Astrocyte (in vitro differentiated cells and primary cell): ENCODE data around the gene CDCP1. TPM values are rescaled to one million over a fixed set of nuclear protein-coding genes. Genes with fewer than 3 reads are reported as not detected.

Experiments used
- DNase-seq: peaks from one replicate; pipeline ENCODE4 v3.0.0-alpha.2; 2010; ENCODE audit warnings: low read depth
- FAIRE-seq: peaks from 2 replicates; lab custom pipeline; 2011; peaks lifted over from hg19 to GRCh38; lab: Jason Lieb, UNC
- H2AFZ ChIP-seq: 2 replicates; pipeline ENCODE4 v1.6.0; 2012; ENCODE audit warnings: low read depth, low read length, inconsistent platforms
- H3K27ac ChIP-seq: 2 replicates; pipeline ENCODE4 v1.5.1; 2011; ENCODE audit warnings: low read depth, low read length, inconsistent platforms
- H3K27me3 ChIP-seq: 2 replicates; pipeline ENCODE4 v1.6.0; 2011; ENCODE audit warnings: low read length, inconsistent platforms; ENCODE audit not compliant: insufficient read depth
- H3K36me3 ChIP-seq: 2 replicates; pipeline ENCODE4 v1.5.1; 2011; ENCODE audit warnings: low read length, inconsistent platforms; ENCODE audit not compliant: insufficient read depth
- H3K4me1 ChIP-seq: 2 replicates; pipeline ENCODE4 v1.5.1; 2011; ENCODE audit warnings: low read length, inconsistent platforms; ENCODE audit not compliant: insufficient read depth
- H3K4me2 ChIP-seq: 2 replicates; pipeline ENCODE4 v1.6.0; 2012; ENCODE audit warnings: low read length, inconsistent platforms
- H3K4me3 ChIP-seq: 2 replicates; pipeline ENCODE4 v1.5.1; 2011; ENCODE audit warnings: low read depth, mild to moderate bottlenecking, low read length, inconsistent platforms; ENCODE audit not compliant: insufficient read depth
- H3K79me2 ChIP-seq: 2 replicates; pipeline ENCODE4 v1.6.0; 2012; ENCODE audit warnings: mild to moderate bottlenecking, low read length, inconsistent platforms; ENCODE audit not compliant: insufficient read depth
- H3K9ac ChIP-seq: 2 replicates; pipeline ENCODE4 v1.6.0; 2012; ENCODE audit warnings: mild to moderate bottlenecking, low read length, inconsistent platforms
- H3K9me3 ChIP-seq: 2 replicates; pipeline ENCODE4 v1.5.1; 2012; ENCODE audit warnings: low read depth, mild to moderate bottlenecking, low read length, inconsistent platforms; ENCODE audit not compliant: insufficient read depth
- H4K20me1 ChIP-seq: 2 replicates; pipeline ENCODE4 v1.6.0; 2012; ENCODE audit warnings: low read length, inconsistent platforms; ENCODE audit not compliant: insufficient read depth
- H3K27ac Mint-ChIP-seq: one replicate; pipeline ENCODE4 v1.8.0; 2021; ENCODE audit warnings: mild to moderate bottlenecking, mixed read lengths; ENCODE audit not compliant: unreplicated experiment
- H3K27me3 Mint-ChIP-seq: one replicate; pipeline ENCODE4 v1.8.0; 2021; ENCODE audit warnings: low read depth, mixed read lengths; ENCODE audit not compliant: unreplicated experiment
- H3K36me3 Mint-ChIP-seq: one replicate; pipeline ENCODE4 v1.8.0; 2021; ENCODE audit warnings: low read depth, mixed read lengths; ENCODE audit not compliant: unreplicated experiment
- H3K4me1 Mint-ChIP-seq: one replicate; pipeline ENCODE4 v1.8.0; 2021; ENCODE audit warnings: low read depth, mixed read lengths; ENCODE audit not compliant: unreplicated experiment
- H3K4me3 Mint-ChIP-seq: one replicate; pipeline ENCODE4 v1.8.0; 2021; ENCODE audit warnings: mild to moderate bottlenecking, moderate library complexity, mixed read lengths; ENCODE audit not compliant: unreplicated experiment
- H3K9me3 Mint-ChIP-seq: one replicate; pipeline ENCODE4 v1.8.0; 2021; ENCODE audit warnings: mild to moderate bottlenecking, mixed read lengths; ENCODE audit not compliant: unreplicated experiment
- CTCF ChIP-seq: IDR thresholded peaks from 2 replicates; pipeline ENCODE4 v1.5.1; 2011; ENCODE audit warnings: low read depth, mild to moderate bottlenecking, inconsistent platforms, low read length, moderate library complexity; ENCODE audit not compliant: insufficient read depth
- EZH2 ChIP-seq: IDR thresholded peaks from 2 replicates; pipeline ENCODE4 v1.6.1; 2012; ENCODE audit warnings: mild to moderate bottlenecking, low read length, inconsistent platforms; ENCODE audit not compliant: insufficient read depth
- total RNA-seq: library from RNA; stranded (reverse); gene quantifications from 2 replicates; pipeline ENCODE4 v1.2.1, GENCODE V29; 2021

CDCP1 gene
- total RNA-seq, 1 donor from 2014 or later, result 6.8 TPM

- H3K4me3 Mint-ChIP-seq, result no peak overlapping the region
- no peaks in the 10 kb centered on the region for H3K36me3 Mint-ChIP-seq
- no peak overlapping the region for H3K27ac Mint-ChIP-seq
- Histone ChIP-seq H2AFZ (no peak overlapping the region), H3K4me2 (no peak overlapping the region), H4K20me1 (no peaks in the 10 kb centered on the region), H3K4me1 (no peaks in the 10 kb centered on the region), H3K9me3 (no peaks in the 10 kb centered on the region), H3K9ac (no peak overlapping the region), H3K27me3 (no peaks in the 10 kb centered on the region), H3K4me3 (no peak overlapping the region), H3K79me2 (no peaks in the 10 kb centered on the region), H3K36me3 (no peaks in the 10 kb centered on the region), H3K27ac (no peak overlapping the region)
- no peaks in the 10 kb centered on the region for H3K9me3 Mint-ChIP-seq
- no peak for TF ChIP-seq EZH2
- no peak for TF ChIP-seq CTCF
- H3K27me3 Mint-ChIP-seq, result peaks cover 26% of the 10 kb centered on the region
- no peaks in the 10 kb centered on the region for H3K4me1 Mint-ChIP-seq
- FAIRE-seq (no peak), DNase-seq (no peak)
These were observed 45.8 kb upstream of the CDCP1 start for GRCh38 chr3:45191924-45192417.

GRCh38 chr3:45191424-45191823, 45.2 kb upstream of the CDCP1 start:
- Mint-ChIP-seq H3K4me1 (no peaks in the 10 kb centered on the region), H3K36me3 (no peaks in the 10 kb centered on the region), H3K27me3 (peaks cover 21% of the 10 kb centered on the region), H3K9me3 (no peaks in the 10 kb centered on the region), H3K4me3 (no peak overlapping the region), H3K27ac (no peak overlapping the region)
- DNase-seq (no peak), FAIRE-seq (no peak)
- no peak overlapping the region for H3K27ac ChIP-seq
- no peak overlapping the region for H3K9ac ChIP-seq
- H3K4me1 ChIP-seq, result no peaks in the 10 kb centered on the region
- no peaks in the 10 kb centered on the region for H3K27me3 ChIP-seq
- no peak overlapping the region for H3K4me2 ChIP-seq
- no peaks in the 10 kb centered on the region for H3K79me2 ChIP-seq
- H3K4me3 ChIP-seq, result no peak overlapping the region
- no peak overlapping the region for H2AFZ ChIP-seq
- no peaks in the 10 kb centered on the region for H3K9me3 ChIP-seq
- TF ChIP-seq EZH2, result no peak
- no peak for TF ChIP-seq CTCF
- H3K36me3 ChIP-seq, result no peaks in the 10 kb centered on the region
- H4K20me1 ChIP-seq, result no peaks in the 10 kb centered on the region

- Mint-ChIP-seq H3K9me3 (no peaks in the 10 kb centered on the region), H3K4me3 (no peak overlapping the region), H3K27me3 (peaks cover 25% of the 10 kb centered on the region), H3K27ac (no peak overlapping the region), H3K4me1 (peaks cover 2% of the 10 kb centered on the region), H3K36me3 (no peaks in the 10 kb centered on the region)
- Histone ChIP-seq H4K20me1 (no peaks in the 10 kb centered on the region), H3K4me2 (no peak overlapping the region), H3K27me3 (peaks cover 4% of the 10 kb centered on the region), H3K36me3 (no peaks in the 10 kb centered on the region), H3K4me1 (no peaks in the 10 kb centered on the region), H3K9me3 (no peaks in the 10 kb centered on the region), H2AFZ (no peak overlapping the region), H3K9ac (no peak overlapping the region), H3K79me2 (no peaks in the 10 kb centered on the region), H3K27ac (no peak overlapping the region), H3K4me3 (no peak overlapping the region)
- FAIRE-seq (no peak), DNase-seq (no peak)
- no peak for TF ChIP-seq EZH2
- no peak for TF ChIP-seq CTCF
These were observed 42.8 kb upstream of the CDCP1 start for GRCh38 chr3:45188719-45189659.
